GM18526 (cell line): ENCODE results near the gene ARHGAP26.

Experiments used
- POLR2A ChIP-seq: IDR thresholded peaks from 3 replicates; pipeline ENCODE4 v1.6.1; 2011; ENCODE audit not compliant: insufficient read length; ENCODE audit errors: extremely low read depth

Gene ARHGAP26

DNA sequence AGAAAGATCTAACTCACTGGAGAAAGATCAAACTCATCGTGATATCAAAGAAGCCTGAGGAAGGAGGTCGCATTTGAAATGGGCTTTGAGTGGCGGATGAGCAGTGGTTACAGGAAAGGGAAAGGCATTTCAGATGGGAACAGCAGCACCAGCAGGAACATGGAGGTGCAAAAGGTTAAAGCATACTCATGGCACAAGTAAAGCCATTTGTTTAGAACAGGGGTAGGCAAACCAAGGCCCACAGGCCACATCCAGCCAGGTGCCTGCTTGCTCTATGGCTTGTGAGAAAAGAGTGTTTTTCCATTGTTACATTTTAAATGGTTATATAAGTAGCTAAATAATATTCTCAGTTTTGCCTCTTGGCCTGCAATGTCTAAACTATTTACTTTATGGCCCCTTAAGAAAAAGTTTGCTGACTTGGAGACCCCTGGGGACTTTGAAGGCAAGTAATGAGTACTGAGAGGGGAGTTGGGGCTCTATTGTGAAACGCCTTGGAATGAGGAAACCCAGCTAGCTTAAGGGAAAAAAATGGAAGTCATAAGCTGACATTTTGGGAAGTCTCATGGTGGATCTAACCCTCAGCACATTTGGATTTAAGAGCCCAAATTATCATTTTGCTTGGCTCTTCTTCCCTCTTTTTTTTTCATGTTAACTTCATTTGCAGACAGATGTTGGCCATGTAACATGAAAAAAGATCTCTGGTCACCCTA lies 422.2 kb downstream of the ARHGAP26 start:
- no peak for TF ChIP-seq POLR2A

DNA sequence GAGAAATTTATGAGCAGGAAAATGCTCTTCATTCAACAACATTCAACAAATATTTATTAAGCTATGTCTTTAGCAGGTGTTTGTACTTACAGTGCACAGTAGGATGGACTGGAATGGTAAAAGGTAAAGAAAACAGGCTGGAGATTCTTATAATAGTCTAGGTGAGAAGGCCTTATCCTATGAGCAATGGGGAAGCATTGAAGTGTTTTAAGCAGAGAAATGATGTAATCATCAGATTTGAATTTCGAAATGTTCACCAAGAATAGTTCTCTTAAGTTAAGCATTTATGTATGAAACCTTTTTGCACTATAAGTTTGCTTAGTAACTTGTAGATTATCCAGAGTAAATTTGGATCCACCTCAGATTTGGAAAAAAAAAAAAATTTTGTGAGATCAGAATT lies 424.0 kb downstream of the ARHGAP26 start:
- TF ChIP-seq POLR2A: no peak

DNA sequence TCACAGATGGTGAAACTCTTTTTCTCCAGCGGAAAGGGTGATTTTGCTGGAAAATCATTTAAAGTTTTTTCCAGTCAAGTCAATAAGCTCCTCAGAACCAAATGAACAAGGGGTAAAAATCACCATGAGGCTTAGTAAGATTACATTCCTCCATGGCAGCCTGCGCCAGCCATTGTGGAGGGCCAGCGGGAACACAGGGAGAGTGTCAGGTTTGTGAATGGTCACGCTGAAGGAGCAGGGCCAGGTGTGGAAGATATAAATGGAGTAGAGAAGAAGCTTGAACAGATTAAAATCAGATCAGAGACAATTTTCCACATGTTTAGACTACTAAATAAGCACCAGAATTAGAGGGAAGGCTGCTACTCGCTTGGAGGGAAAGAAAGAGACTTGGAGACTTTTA lies 424.5 kb downstream of the ARHGAP26 start:
- no peak for TF ChIP-seq POLR2A

DNA sequence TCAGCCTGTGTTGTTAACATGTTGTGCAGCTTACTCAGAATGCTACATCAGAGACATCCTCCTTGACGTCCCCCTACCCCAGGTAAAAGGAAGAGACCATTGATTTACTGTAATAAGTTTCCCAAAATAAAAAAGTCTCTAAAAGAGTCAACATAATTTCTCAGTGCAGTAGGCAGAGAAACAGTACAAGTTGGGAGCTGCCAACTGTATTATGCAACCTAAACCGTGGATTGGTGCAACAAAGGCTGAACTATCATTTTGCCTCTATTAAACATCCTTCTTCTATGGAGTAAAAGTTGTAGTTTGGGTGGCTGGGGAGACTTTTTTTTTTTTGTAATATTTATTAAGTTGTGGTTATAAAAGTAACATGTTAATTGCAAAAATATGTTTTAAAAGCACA lies 425.3 kb downstream of the ARHGAP26 start:
- TF ChIP-seq POLR2A: no peak

DNA sequence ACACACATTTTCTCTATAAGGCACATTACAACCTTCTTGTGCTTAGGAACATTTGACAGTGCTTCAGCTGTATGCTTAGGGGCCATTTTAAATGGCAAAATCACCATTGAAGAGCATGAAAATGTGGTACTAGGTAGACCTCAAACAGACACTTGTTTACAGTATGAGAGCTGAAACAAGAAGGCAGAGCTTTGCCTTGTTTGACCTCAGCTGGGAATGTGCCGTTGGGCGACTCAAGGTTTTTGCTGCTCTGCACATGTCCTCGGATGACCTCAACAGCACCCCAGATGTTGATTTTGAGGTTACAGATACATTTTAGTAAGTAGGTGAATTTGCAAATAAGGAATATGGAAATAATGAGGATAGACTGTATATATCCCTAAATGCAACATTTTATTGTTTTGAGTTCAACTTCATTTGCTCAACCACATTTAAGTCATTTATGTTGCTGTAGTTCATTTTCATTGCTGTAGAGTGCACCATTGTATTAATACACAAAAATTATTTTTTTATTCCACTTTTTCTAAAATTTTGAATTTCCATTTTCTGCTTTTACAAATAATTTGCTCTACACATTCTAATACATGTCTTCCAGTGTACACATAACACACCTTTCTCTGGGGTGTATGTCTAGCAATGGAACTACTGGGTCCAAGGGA lies 426.6 kb downstream of the ARHGAP26 start:
- no peak for TF ChIP-seq POLR2A

DNA sequence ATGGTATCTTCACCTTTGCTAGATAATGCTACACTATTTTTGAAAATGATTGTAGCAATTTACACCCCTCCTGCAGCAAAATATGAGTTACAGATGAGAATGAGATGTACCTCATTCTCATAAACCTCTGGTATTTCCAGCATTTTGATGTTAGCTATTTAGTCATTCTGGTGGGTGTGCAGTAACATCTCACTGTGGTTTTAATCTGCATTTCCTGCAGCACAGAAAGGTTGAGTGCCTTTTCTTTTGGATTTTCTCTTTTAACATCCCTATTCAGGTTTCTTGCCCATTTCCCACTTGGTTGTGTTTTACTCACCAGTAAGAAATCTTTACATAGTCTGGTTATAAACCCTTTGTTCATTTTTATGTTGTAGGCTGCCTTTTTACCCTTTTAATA lies 427.1 kb downstream of the ARHGAP26 start:
- no peak for TF ChIP-seq POLR2A

DNA sequence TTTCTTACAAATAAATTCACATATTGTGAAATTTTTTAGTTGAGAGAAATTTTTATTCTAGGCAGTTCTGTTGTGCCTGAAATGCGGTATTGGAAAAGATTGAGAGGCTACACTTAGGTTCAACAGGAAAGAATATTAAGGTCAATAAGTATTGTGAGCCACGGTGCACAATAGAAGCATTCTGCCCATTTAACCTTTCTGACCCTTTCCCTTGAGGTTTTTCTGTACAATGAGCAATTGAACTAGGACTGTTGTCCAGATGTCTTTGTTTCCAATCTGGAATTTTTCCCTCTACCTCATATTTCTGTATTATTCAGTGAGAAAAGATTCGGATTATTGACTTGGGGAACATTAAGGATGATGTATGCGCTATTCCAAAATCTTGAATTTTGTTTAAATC lies 428.2 kb downstream of the ARHGAP26 start:
- TF ChIP-seq POLR2A: no peak

DNA sequence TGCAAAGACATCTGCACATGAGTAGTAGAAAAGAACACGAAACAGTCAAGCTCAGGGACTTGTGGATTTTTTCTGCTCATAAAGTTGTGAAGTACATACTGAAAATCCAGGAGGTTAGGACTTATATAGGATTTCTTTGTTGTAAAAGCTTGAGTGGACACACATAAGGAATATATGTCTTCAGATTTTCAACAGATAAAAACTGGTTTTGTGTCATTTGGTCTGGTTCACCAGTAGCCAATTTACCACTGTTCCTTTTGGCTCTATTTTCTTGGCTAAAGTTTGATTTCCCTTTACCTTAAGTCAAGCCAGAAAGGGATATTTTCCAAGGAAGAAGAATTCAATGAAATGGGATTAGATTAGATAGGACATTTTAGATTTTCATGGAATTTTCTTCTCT lies 429.0 kb downstream of the ARHGAP26 start:
- no peak for TF ChIP-seq POLR2A

DNA sequence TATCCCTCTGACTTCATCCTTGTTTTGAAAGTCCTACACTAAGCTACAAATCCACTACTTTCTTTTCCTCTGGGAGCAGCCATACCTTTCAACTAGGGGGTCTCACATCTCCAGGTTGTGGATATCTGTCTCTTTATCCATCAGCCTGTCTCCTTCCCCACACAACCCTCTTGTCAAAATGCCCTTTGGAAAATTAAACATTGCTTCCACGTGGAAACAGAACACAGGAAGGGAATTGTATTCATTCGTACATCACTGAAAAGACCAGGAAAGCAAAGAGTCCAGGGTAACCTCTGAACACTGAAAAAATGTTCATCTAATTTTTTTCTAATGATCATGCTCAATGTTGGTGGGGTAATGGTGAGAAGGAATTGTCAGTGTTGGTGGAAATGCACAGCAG lies 429.7 kb downstream of the ARHGAP26 start:
- no peak for TF ChIP-seq POLR2A

DNA sequence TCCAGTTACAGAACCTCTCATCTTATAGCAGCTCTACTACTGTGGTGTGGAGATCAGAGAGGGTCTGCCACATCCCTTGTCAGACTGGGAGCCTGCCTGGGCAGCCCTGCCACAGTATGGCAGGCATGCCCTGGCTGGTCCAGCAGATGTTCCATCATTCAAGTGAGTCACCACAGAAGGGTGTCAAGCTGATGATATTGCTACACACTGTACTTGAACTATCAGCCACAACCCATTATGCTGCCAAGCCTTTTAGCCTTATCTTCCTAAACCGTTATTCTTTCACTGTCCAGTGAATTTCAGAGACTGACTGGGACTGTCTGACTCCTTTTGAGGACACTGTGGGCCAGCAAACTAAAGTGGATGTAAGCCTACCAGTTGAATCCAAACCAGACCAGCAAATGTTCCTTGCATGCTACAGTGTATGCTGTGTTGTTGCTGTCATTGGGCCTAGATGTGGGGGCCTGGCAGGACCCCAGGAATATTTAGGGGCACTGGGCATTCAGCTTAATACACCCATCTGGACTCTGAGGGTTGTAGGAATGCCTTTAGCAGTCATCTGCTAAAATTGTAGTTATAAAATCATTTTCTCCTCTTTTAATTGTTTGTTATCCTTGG lies 430.7 kb downstream of the ARHGAP26 start:
- no peak for TF ChIP-seq POLR2A

DNA sequence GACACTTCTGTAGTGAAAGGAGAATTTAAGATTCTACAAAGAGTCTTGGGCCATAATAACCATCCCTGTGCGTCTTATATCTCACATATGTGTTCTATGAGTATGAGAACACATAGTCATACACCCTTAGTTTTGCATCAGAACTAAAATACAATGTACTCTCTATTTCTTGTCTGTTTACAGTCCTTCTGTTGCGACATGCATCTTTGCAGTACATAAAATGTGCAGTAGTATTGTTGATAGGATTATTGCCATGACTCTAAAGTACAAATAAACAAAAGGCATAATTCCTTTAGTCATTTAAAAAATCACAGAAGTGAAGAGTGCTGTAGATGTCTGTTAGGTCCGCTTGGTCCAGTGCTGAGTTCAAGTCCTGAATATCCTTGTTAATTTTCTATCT lies 431.4 kb downstream of the ARHGAP26 start:
- TF ChIP-seq POLR2A: no peak

DNA sequence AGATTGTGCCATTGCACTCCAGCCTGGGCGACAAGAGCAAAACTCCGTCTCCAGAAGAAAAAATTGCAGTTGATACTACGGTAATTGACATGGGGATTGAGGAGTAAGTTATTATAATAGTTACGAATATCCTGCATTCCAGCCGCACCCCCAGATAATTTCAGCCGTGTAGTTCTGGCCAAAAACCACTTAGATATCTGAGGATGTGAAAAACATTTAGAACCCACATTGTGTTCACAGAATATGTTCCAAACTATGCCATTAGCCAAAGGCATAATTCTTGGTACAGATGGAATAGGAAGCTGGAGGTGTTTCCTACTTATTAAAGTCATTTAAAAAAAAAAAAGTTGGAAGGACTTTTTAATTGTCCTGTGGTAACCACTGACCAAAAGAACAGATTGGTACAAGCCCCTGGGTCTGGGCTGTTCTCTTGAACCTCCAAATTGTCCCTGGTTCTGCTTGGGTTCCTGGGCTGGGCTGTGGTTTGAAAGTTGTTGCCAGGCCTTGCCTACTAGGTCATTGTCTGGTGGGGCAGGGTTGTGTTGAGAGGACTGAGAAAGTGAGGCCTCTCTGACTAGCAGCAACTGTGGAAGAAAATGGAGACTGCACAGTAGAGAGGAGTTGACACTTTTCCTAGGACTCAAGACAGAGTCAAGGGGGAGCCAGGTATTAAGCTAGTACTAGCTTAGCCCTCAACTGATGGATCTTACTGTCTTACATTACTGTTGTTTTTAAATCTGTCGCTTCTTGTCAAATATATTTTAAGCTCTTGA lies 434.5 kb downstream of the ARHGAP26 start:
- TF ChIP-seq POLR2A: no peak

DNA sequence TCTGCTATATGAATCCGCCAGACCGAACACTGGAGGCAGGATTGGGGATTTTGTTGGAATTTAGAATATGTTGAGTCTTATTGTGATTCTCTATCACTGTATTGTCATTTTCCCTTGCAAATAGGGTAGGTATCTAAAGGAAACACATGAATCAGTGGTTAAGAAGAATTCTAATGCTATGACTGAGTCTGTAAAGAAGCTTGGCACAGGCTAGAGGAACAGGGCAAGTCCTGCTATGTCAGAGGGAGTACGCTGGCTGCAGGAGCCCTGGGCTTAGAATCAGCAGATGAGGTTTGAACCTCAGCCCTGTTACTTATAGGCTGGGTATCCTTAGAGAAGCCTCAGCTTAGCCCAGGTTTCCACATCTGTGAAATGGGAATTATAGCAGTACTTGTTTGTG lies 435.2 kb downstream of the ARHGAP26 start:
- no peak for TF ChIP-seq POLR2A

DNA sequence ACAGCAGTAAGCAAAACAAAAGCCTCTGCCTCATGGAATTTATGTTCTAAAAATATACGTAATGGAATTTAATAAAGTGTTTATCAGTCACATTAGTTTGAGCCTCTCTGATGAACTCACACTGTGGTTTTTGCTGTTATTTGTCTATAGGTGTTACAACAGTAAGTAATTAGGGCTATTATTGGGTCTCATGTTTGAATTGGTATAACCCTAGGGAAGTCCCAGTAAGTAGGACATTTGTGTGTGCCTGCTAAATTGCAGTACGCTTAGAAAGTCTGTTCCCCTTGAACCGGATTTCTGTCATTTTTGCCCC lies 435.7 kb downstream of the ARHGAP26 start:
- TF ChIP-seq POLR2A: no peak

DNA sequence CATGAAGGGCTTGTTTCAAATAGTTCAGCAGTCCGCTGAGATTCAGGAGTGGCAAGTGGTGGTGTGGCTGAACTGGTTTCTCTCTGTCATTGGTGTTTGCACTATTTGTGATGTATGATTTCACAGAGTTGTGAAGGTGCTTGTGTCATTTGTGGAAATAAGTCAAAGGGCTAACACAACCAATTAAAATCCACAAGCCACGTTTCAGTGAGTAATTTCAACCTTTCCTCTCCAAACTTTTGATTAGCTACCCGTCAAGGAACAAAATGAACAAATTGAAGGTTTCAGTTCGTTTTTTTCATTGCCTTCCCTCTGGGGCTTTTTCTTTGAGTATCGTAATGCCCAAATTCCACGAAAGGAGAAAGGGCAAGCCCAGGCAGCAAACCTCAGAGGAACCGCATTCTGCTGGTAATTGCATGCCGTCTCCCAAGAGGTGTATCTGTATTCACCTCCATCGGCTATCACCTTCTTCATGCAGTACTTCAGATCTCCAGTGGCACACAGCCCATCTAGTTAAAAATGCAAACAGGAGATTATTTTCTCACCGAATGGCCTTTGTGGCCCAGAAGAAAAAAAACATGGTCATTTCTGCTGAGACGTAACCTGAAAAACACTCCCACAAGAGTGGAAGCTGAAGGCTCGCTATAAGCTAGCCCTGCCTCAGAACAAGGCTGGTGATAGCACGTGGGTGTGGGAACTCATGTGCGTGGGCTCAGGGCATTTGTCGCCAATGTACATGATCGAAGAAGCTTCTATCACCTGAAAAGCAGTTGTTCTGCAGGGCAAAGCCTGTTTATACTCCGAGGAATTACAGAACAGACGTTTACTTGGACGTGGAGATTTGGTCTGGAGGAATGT lies 436.2 kb downstream of the ARHGAP26 start:
- TF ChIP-seq POLR2A: no peak
